Esophagus muscularis mucosa (tissue), 4 donors: ENCODE measurements around the gene KLHDC4. TPM values are rescaled to one million over a fixed set of nuclear protein-coding genes. Genes with fewer than 3 reads are reported as not detected.

ENCODE experiments used
- DNase-seq: peaks from one replicate; pipeline ENCODE4 v3.0.0-alpha.2; 2017; ENCODE audit errors: extremely low spot score
- H3K27ac ChIP-seq, 4 donors: fragments of 200-600 bp; sonication (generic); replicated peaks in 1 of 4; 1 replicate in 3 of 4; 2 replicates in 1 of 4; pipeline ENCODE4 v1.5.1; 2016 to 2019; ENCODE audit warnings: mild to moderate bottlenecking in 1 of 4
- H3K27me3 ChIP-seq, 4 donors: fragments of 200-600 bp; sonication (generic); one replicate each; pipeline versions ENCODE4 v1.5.1 to v1.6.0; 2016 to 2019
- H3K36me3 ChIP-seq, 4 donors: fragments of 200-600 bp; sonication (generic); one replicate each; pipeline ENCODE4 v1.5.1; 2016 to 2019
- H3K4me1 ChIP-seq, 4 donors: fragments of 200-600 bp; sonication (generic); one replicate each; pipeline ENCODE4 v1.5.1; 2016 to 2019
- H3K4me3 ChIP-seq, 4 donors: fragments of 200-600 bp; sonication (generic); 1 replicate in 2 of 4; 2 replicates in 2 of 4; pipeline ENCODE4 v1.5.1; 2016 to 2019; ENCODE audit warnings: mild to moderate bottlenecking in 4 of 4, moderate library complexity in 1 of 4
- H3K9me3 ChIP-seq, 4 donors: fragments of 200-600 bp; sonication (generic); 1 replicate in 3 of 4; 2 replicates in 1 of 4; pipeline ENCODE4 v1.5.1; 2016 to 2019
- CTCF ChIP-seq, 3 experiments: fragments of 200-600 bp in 2 of 3; fragments of 450-650 bp in 1 of 3; sonication (generic) in 2 of 3; IDR thresholded peaks; one replicate each; pipeline ENCODE4 v1.5.1; 2017 to 2019; ENCODE audit warnings: antibody characterized with exemption in 3 of 3, mild to moderate bottlenecking in 2 of 3, moderate library complexity in 1 of 3
- EP300 ChIP-seq: sonication (generic); formaldehyde crosslinking; IDR thresholded peaks from one replicate; pipeline ENCODE4 v1.6.1; 2017; ENCODE audit warnings: antibody characterized with exemption
- POLR2A ChIP-seq: fragments of 450-650 bp; IDR thresholded peaks from one replicate; pipeline ENCODE4 v1.6.1; 2017; ENCODE audit warnings: antibody characterized with exemption, moderate library complexity, mild to moderate bottlenecking, low read depth
- POLR2AphosphoS5 ChIP-seq, 2 donors: sonication (generic); formaldehyde crosslinking; IDR thresholded peaks; one replicate each; pipeline ENCODE4 v1.6.1; 2017; ENCODE audit warnings: antibody characterized with exemption in 2 of 2
- WGBS: methylation state at CpG from one replicate; pipeline ENCODE4 v1.1.5; 2018; 5-methylcytosine and 5-hydroxymethylcytosine counted together
- intact Hi-C: fragments of 100-400 bp; cut with DNase I; formaldehyde crosslinking; loops from one replicate; pipeline ENCODE4 v1.15.1; 2023
- total RNA-seq, 4 donors: library from RNA; depleted of rRNA; stranded (reverse); fragments of >200 nt; gene quantifications; one replicate each; pipeline versions ENCODE4 v1.1.0 to v1.2.1, GENCODE V29; 2016

KLHDC4 gene
- total RNA-seq, 4 donors from 2014 or later, result 22.2 to 41.5 (median 31.4) TPM

GRCh38 chr16:87766485-87766797 is 655 bp upstream of the KLHDC4 start:
- TF ChIP-seq EP300, result no peak
- no peak for TF ChIP-seq CTCF (IDR thresholded peaks at IDR 0.05)
- no peak for TF ChIP-seq POLR2A
- TF ChIP-seq POLR2AphosphoS5 (IDR thresholded peaks at IDR 0.05), result no peak
- no peak for DNase-seq
- H3K36me3 ChIP-seq, result peaks cover 6 to 28% (median 21%) of the 10 kb centered on the region in 4 donors
- no peaks in the 10 kb centered on the region for H3K9me3 ChIP-seq
- peak overlapping the region; percentile 86 to 94 (median 89) for H3K27ac ChIP-seq
- intact Hi-C loops, result no loop called here
- H3K27me3 ChIP-seq, result no peaks in the 10 kb centered on the region
- peaks cover 12 to 26% (median 24%) of the 10 kb centered on the region in 4 donors for H3K4me1 ChIP-seq
- WGBS, result 44% methylated on average over 17 of the region's 17 CpGs
- H3K4me3 ChIP-seq, result peak overlapping the region; percentile 86 to 98 (median 96)

- peaks cover 14 to 38% (median 31%) of the 10 kb centered on the region in 4 donors for H3K36me3 ChIP-seq
- peak overlapping the region; percentile 86 to 98 (median 96) for H3K4me3 ChIP-seq
- 2% methylated on average over 15 of the region's 32 CpGs for WGBS
- DNase-seq, result no peak
- peak overlapping the region; percentile 86 to 94 (median 89) for H3K27ac ChIP-seq
- no peaks in the 10 kb centered on the region for H3K9me3 ChIP-seq
- H3K27me3 ChIP-seq, result no peaks in the 10 kb centered on the region
- H3K4me1 ChIP-seq, result peaks cover 12 to 26% (median 24%) of the 10 kb centered on the region in 4 donors
- intact Hi-C loops, result no loop called here
- TF ChIP-seq EP300 (no peak), POLR2A (no peak), CTCF (IDR thresholded peaks at IDR 0.05) (no peak), POLR2AphosphoS5 (IDR thresholded peaks at IDR 0.05) (no peak)
These were observed 362 bp downstream of the KLHDC4 start for GRCh38 chr16:87765473-87765775.

- H3K27ac ChIP-seq, result peak overlapping the region in 3 of 4 donors; percentile 88 to 94 (median 90)
- no peak for DNase-seq
- intact Hi-C loops, result no loop called here
- WGBS, result 50% methylated on average over 13 of the region's 14 CpGs
- peak overlapping the region; percentile 86 to 98 (median 96) for H3K4me3 ChIP-seq
- no peaks in the 10 kb centered on the region for H3K9me3 ChIP-seq
- H3K4me1 ChIP-seq, result peaks cover 12 to 26% (median 24%) of the 10 kb centered on the region in 4 donors
- peaks cover 14 to 42% (median 36%) of the 10 kb centered on the region in 4 donors for H3K36me3 ChIP-seq
- H3K27me3 ChIP-seq, result no peaks in the 10 kb centered on the region
- TF ChIP-seq POLR2AphosphoS5 (IDR thresholded peaks at IDR 0.05) (no peak), POLR2A (no peak), CTCF (IDR thresholded peaks at IDR 0.05) (no peak), EP300 (no peak)
These were observed 950 bp downstream of the KLHDC4 start for GRCh38 chr16:87764600-87765472.

GRCh38 chr16:87762620-87763019 is 3.2 kb downstream of the KLHDC4 start:
- DNase-seq, result no peak
- no peaks in the 10 kb centered on the region for H3K9me3 ChIP-seq
- no peaks in the 10 kb centered on the region for H3K27me3 ChIP-seq
- H3K27ac ChIP-seq, result no peak overlapping the region
- intact Hi-C loops, result no loop called here
- peaks cover 14 to 64% (median 56%) of the 10 kb centered on the region in 4 donors for H3K36me3 ChIP-seq
- peaks cover 12 to 26% (median 22%) of the 10 kb centered on the region in 4 donors for H3K4me1 ChIP-seq
- 90% methylated on average over 9 of the region's 9 CpGs for WGBS
- no peak overlapping the region for H3K4me3 ChIP-seq
- TF ChIP-seq POLR2AphosphoS5 (IDR thresholded peaks at IDR 0.05), result no peak
- no peak for TF ChIP-seq POLR2A
- no peak for TF ChIP-seq CTCF (IDR thresholded peaks at IDR 0.05)
- no peak for TF ChIP-seq EP300
